ENCODE measurements around the gene MALRD1. TPM values are rescaled to one million over a fixed set of nuclear protein-coding genes. Genes with fewer than 3 reads are reported as not detected.
A peak's percentile ranks its signal among the peaks of the same experiment; 100 is the strongest.

MALRD1 gene
- total RNA-seq, 1 experiment from 2014 or later = not detected

- DNase-seq (ENCODE audit: low spot score) = no peak
Observed at GRCh38 chr10:19111501-19112267, 63.1 kb downstream of the MALRD1 start.

GRCh38 chr10:19117438-19117837 lies 68.8 kb downstream of the MALRD1 start:
- DNase-seq (ENCODE audit: low spot score) = no peak

GRCh38 chr10:19119191-19119590 lies 70.6 kb downstream of the MALRD1 start:
- no peak for DNase-seq (ENCODE audit: low spot score)

- no peak for DNase-seq (ENCODE audit: low spot score)
Observed at GRCh38 chr10:19120381-19120908, 71.8 kb downstream of the MALRD1 start.

GRCh38 chr10:19133992-19134391 lies 85.4 kb downstream of the MALRD1 start:
- no peak for DNase-seq (ENCODE audit: low spot score)

GRCh38 chr10:19142967-19143366 lies 94.4 kb downstream of the MALRD1 start:
- no peak for DNase-seq (ENCODE audit: low spot score)

GRCh38 chr10:19144206-19144605 lies 95.6 kb downstream of the MALRD1 start:
- no peak for DNase-seq (ENCODE audit: low spot score)

GRCh38 chr10:19154375-19154774 lies 105.8 kb downstream of the MALRD1 start:
- no peak for DNase-seq (ENCODE audit: low spot score)

- no peak for DNase-seq (ENCODE audit: low spot score)
Observed at GRCh38 chr10:19158358-19158757, 109.8 kb downstream of the MALRD1 start.

- DNase-seq (ENCODE audit: low spot score) = no peak
Observed at GRCh38 chr10:19158870-19159269, 110.3 kb downstream of the MALRD1 start.

- no peak for DNase-seq (ENCODE audit: low spot score)
Observed at GRCh38 chr10:19164461-19164860, 115.9 kb downstream of the MALRD1 start.

- DNase-seq (ENCODE audit: low spot score) = peak; percentile 14
Observed at GRCh38 chr10:19168584-19168983, 120.0 kb downstream of the MALRD1 start.

- DNase-seq (ENCODE audit: low spot score) = no peak
Observed at GRCh38 chr10:19169041-19169440, 120.4 kb downstream of the MALRD1 start.

- peak; percentile 7 for DNase-seq (ENCODE audit: low spot score)
Observed at GRCh38 chr10:19169684-19170083, 121.1 kb downstream of the MALRD1 start.

- DNase-seq (ENCODE audit: low spot score) = no peak
Observed at GRCh38 chr10:19178675-19179074, 130.1 kb downstream of the MALRD1 start.

GRCh38 chr10:19184891-19185290 lies 136.3 kb downstream of the MALRD1 start:
- DNase-seq (ENCODE audit: low spot score) = no peak

GRCh38 chr10:19194866-19195265 lies 146.3 kb downstream of the MALRD1 start:
- DNase-seq (ENCODE audit: low spot score) = no peak

- no peak for DNase-seq (ENCODE audit: low spot score)
Observed at GRCh38 chr10:19195698-19196097, 147.1 kb downstream of the MALRD1 start.

GRCh38 chr10:19200211-19200610 lies 151.6 kb downstream of the MALRD1 start:
- no peak for DNase-seq (ENCODE audit: low spot score)

GRCh38 chr10:19204246-19204917 lies 155.8 kb downstream of the MALRD1 start:
- DNase-seq (ENCODE audit: low spot score) = no peak

GRCh38 chr10:19209319-19209718 lies 160.7 kb downstream of the MALRD1 start:
- no peak for DNase-seq (ENCODE audit: low spot score)

- no peak for DNase-seq (ENCODE audit: low spot score)
Observed at GRCh38 chr10:19212590-19212989, 164.0 kb downstream of the MALRD1 start.

GRCh38 chr10:19221216-19221615 lies 172.6 kb downstream of the MALRD1 start:
- no peak for DNase-seq (ENCODE audit: low spot score)

Data from H4 (cell line).